ENCODE measurements around the gene HRNR.

Gene HRNR

GRCh38 chr1:152185544-152186391 is 38.2 kb downstream of the HRNR start:
- H3K27ac ChIP-seq, result no peak overlapping the region
- H3K36me3 ChIP-seq, result no peaks in the 10 kb centered on the region
- peak; percentile 71 for TF ChIP-seq CTCF (IDR thresholded peaks at IDR 0.05)

GRCh38 chr1:152182944-152183361 is 41.0 kb downstream of the HRNR start:
- peaks cover 13% of the 10 kb centered on the region for H3K27me3 ChIP-seq
- no peak for TF ChIP-seq CTCF (IDR thresholded peaks at IDR 0.05)
- no peaks in the 10 kb centered on the region for H3K36me3 ChIP-seq
- no peak overlapping the region for H3K4me3 ChIP-seq (ENCODE audit: low read depth in 1 of 2, low read length in 1 of 2)
- H3K27ac ChIP-seq, result no peak overlapping the region
- H3K9me3 ChIP-seq, result no peaks in the 10 kb centered on the region
- no peaks in the 10 kb centered on the region for H3K4me1 ChIP-seq (ENCODE audit: control insufficient read depth in 1 of 2, insufficient read depth in 1 of 2, low read depth in 1 of 2, low read length in 1 of 2)

More at GRCh38 chr1:152185544-152186391, 38.2 kb downstream of the HRNR start:
- H3K4me1 ChIP-seq (ENCODE audit: control insufficient read depth in 1 of 2, insufficient read depth in 1 of 2, low read depth in 1 of 2, low read length in 1 of 2), result peaks cover 0 to 11% of the 10 kb centered on the region in 2 experiments
- no peak overlapping the region for H3K4me3 ChIP-seq (ENCODE audit: low read depth in 1 of 2, low read length in 1 of 2)
- no peaks in the 10 kb centered on the region for H3K9me3 ChIP-seq
- H3K27me3 ChIP-seq, result peaks cover 40% of the 10 kb centered on the region

GRCh38 chr1:152182431-152182830 is 41.6 kb downstream of the HRNR start:
- no peak overlapping the region for H3K27ac ChIP-seq
- no peaks in the 10 kb centered on the region for H3K9me3 ChIP-seq
- no peaks in the 10 kb centered on the region for H3K4me1 ChIP-seq (ENCODE audit: control insufficient read depth in 1 of 2, insufficient read depth in 1 of 2, low read depth in 1 of 2, low read length in 1 of 2)
- H3K27me3 ChIP-seq, result peaks cover 13% of the 10 kb centered on the region
- H3K4me3 ChIP-seq (ENCODE audit: low read depth in 1 of 2, low read length in 1 of 2), result no peak overlapping the region
- H3K36me3 ChIP-seq, result no peaks in the 10 kb centered on the region
- TF ChIP-seq CTCF (IDR thresholded peaks at IDR 0.05), result no peak

GRCh38 chr1:152179566-152179965 is 44.4 kb downstream of the HRNR start:
- no peak for TF ChIP-seq CTCF (IDR thresholded peaks at IDR 0.05)

GRCh38 chr1:152170287-152170905 is 53.6 kb downstream of the HRNR start:
- no peak overlapping the region for H3K4me3 ChIP-seq (ENCODE audit: low read depth in 1 of 2, low read length in 1 of 2)
- TF ChIP-seq CTCF (IDR thresholded peaks at IDR 0.05), result no peak
- H3K9me3 ChIP-seq, result no peaks in the 10 kb centered on the region
- H3K27ac ChIP-seq, result no peak overlapping the region
- no peaks in the 10 kb centered on the region for H3K36me3 ChIP-seq
- H3K27me3 ChIP-seq, result no peaks in the 10 kb centered on the region
- H3K4me1 ChIP-seq (ENCODE audit: control insufficient read depth in 1 of 2, insufficient read depth in 1 of 2, low read depth in 1 of 2, low read length in 1 of 2), result no peaks in the 10 kb centered on the region

More at GRCh38 chr1:152179566-152179965, 44.4 kb downstream of the HRNR start:
- Histone ChIP-seq H3K4me3 (ENCODE audit: low read depth in 1 of 2, low read length in 1 of 2) (no peak overlapping the region), H3K27me3 (peaks cover 7% of the 10 kb centered on the region), H3K9me3 (no peaks in the 10 kb centered on the region), H3K4me1 (ENCODE audit: control insufficient read depth in 1 of 2, insufficient read depth in 1 of 2, low read depth in 1 of 2, low read length in 1 of 2) (no peaks in the 10 kb centered on the region), H3K27ac (no peak overlapping the region), H3K36me3 (no peaks in the 10 kb centered on the region)

Data from neutrophil (primary cell).